HG02973 (cell line): ENCODE measurements around the gene STK17B.
"Not testable (repeated sequence)": the region's sequence is repeated elsewhere in the genome, so short reads cannot be mapped to it uniquely, and the experiment has no call there.

ENCODE experiments used
- ATAC-seq: cut with Tn5 transposase; IDR thresholded peaks from one replicate; pipeline ENCODE4 v1.9.1; 2021; ENCODE audit warnings: moderate library complexity; ENCODE audit not compliant: unreplicated experiment

STK17B gene

DNA sequence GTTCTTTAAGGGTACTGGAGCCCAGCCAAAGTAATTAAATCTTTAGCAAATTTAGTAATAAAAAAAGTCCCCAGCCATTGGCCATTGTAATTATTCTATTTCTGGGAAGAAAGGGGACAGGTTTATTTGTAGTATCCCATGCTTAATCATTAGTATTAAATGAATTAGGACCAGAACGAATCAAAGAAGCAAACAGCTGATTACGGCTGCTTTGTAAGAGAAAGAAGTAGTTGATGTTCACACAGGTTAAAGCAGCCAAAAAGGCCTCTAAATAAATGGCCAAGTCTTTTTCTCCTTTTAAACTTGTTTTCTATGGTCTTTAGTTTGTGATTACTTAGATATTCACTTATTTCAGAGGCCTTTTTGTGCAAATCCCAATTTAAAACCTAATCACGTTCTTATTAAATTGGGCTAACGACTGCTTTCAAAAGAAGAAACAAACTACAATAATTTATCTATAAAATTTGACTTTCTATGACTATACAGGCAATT, 54.1 kb downstream of the STK17B start:
- ATAC-seq = no peak

- no peak for ATAC-seq
Observed at GRCh38 chr2:196113061-196113974, 58.1 kb downstream of the STK17B start.

- ATAC-seq = no peak
Observed at GRCh38 chr2:196112418-196113034, 58.9 kb downstream of the STK17B start.

DNA sequence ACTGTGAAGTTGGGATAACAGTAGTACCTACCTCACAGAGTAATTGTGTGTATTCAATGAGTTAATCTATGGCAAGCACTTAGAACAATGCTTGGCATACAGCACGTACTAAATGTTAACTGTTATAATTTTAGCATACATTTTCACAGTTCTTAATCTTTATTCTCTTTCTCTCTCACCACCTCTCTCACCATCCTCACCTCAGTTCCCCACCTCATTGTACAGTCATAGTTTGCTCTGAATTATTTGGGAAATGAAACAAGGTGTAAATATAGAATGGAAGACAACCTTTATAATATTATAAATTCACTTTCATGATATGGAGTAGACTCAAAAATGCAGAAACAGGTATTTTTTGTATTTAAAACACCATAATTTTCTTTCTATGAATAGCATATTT, 62.8 kb downstream of the STK17B start:
- no peak for ATAC-seq

GRCh38 chr2:196105951-196106350, 65.4 kb downstream of the STK17B start:
- no peak for ATAC-seq

GRCh38 chr2:196104066-196104465, 67.3 kb downstream of the STK17B start:
- no peak for ATAC-seq

DNA sequence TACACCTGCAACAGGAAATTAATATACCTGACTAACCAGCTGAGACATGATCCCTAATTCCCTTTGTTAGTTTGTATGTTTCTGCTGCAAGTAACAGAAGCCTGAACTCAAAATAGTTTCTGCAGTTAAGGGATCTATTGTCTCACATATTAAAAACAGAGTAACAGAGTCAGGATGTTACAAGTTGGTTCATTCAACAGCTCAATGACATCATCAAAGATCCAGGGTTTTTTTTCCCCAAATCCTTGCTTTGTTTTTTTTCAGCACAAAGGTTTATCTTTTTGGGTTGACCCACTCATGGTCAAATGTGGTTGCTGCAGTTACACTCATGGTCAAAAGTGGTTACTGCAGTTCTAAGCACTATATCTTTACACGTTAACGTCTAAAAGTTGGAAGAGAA, 67.8 kb downstream of the STK17B start:
- no peak for ATAC-seq

DNA sequence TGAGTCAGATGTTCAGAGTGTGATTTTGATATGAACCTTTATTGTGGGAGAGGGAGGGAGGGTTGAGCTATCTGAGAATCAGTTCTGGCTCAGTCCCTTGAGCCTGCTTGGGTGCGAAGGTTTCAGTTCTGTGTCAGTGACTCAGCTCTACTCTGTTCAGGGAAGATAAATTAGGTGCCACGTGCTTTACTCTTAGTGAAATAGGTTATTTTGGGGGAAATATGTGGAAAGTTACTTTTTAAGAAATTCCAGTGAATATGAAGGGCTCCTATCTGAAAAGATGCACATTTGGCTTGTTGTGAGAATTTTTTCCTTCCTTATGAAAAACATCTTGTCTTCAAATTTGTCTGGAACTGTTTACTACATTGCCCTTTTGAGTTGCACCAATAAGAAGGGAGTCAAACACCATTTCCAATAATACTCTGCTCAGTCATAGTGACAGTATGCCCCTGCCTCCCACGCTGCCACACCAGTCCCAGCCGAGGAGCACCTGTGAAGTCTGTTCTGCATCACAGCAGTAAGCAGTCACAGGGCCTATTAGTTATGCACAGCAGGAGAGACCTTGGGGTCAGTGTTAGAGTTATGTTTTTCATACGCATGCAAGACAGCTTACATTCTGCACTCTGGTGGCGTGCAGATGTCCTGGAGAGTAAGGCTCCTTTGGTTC, 69.9 kb downstream of the STK17B start:
- peak; percentile 96 for ATAC-seq

- ATAC-seq = no peak
Observed at GRCh38 chr2:196099916-196100315, 71.5 kb downstream of the STK17B start.

GRCh38 chr2:196097864-196098660, 73.3 kb downstream of the STK17B start:
- no peak for ATAC-seq

GRCh38 chr2:196096982-196097745, 74.2 kb downstream of the STK17B start:
- no peak for ATAC-seq

- no peak for ATAC-seq
Observed at GRCh38 chr2:196096264-196096663, 75.1 kb downstream of the STK17B start.

DNA sequence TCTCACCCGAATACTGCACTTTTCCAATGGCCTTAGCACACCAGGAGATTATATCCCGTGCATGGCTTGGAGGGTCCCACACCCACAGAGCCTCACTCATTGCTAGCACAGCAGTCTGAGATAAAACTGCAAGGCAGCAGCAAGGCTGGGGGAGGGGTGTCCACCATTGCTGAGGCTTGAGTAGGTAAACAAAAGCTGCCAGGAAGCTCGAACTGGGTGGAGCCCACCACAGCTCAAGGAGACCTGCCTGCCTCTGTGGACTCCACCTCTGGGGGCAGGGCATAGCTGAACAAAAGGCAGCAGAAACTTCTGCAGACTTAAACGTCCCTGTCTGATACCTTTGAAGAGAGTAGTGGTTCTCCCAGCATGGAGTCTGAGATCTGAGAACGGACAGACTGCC, 81.9 kb downstream of the STK17B start:
- not testable (repeated sequence) for ATAC-seq

DNA sequence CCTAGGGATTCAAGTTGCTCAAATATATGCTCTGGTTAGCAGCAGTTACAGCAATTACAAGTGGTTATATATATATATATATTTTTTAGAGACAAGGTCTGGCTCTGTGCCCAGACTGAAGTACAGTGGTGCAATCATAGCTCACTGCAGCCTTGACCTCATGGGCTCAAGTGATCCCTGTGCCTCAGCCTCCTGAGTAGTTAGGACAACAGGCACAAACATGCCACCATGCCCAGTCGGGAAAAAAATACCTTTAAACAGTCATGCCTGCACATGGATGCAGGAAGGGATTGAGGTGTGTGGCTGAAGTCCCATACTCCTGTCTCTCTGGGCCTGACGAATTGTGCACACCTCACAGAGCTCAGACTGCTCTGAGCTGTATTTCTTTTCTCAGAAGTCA, 83.2 kb downstream of the STK17B start:
- ATAC-seq = no peak

- no peak for ATAC-seq
Observed at GRCh38 chr2:196086517-196087368, 84.6 kb downstream of the STK17B start.

GRCh38 chr2:196083601-196084000, 87.8 kb downstream of the STK17B start:
- ATAC-seq = no peak
